ENCODE results near the gene PRSS57. TPM values are rescaled to one million over a fixed set of nuclear protein-coding genes. Genes with fewer than 3 reads are reported as not detected.

PRSS57 gene
- total and polyA plus RNA-seq, 2 of the 13 experiments (the other 11 are each of a cell fraction or from before 2014, with no cell fraction given), result 0.12 TPM; not detected in 1

DNA sequence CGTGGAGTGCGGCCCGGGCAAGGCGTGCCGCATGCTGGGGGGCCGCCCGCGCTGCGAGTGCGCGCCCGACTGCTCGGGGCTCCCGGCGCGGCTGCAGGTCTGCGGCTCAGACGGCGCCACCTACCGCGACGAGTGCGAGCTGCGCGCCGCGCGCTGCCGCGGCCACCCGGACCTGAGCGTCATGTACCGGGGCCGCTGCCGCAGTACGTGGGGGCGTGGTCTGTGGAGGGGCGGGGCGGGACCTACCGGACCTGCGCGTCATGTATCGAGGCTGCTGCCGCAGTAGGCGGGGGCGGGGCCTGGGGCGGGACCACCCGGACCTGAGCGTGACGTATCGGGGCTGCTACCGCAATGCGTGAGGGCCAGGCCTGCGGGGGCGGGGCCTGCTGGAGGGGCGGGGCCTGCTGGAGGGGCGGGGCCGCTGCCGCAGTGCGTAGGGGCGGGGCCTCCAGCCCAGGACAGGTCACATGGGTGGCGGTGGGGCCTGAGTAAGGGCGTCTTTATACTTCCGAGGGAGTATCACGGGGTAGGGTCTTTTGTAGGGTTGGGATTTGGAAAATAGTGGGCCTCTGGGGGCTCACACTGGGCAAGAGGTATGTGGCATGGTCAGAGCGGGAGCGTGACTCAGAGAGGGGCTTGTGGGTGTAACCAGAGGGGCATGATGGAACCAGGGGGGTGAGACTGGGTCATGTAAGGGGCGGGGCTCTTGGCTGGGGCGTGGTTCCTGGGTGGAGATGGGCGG is 14.8 kb downstream of the PRSS57 start (continued):
- TF ChIP-seq YY1 (IDR thresholded peaks at IDR 0.05; ENCODE audit: insufficient read depth, insufficient replicate concordance, low read depth, low read length), result peak; percentile 69
- TF ChIP-seq POLR2A (IDR thresholded peaks at IDR 0.05; ENCODE audit: insufficient read depth in 1 of 2, low read depth in 2 of 2, low read length in 2 of 2), result peak; percentile 58 to 83
- TF ChIP-seq IRF9 (CRISPR knock-in tag; IDR thresholded peaks at IDR 0.05; ENCODE audit: borderline replicate concordance), result peak; percentile 46; the same call in 1 of the 2 replicates
- peak; percentile 10; the same call in 1 of the 2 replicates for TF ChIP-seq FOXO1 (CRISPR knock-in tag; IDR thresholded peaks at IDR 0.05)
- TF ChIP-seq, protein P1, sequence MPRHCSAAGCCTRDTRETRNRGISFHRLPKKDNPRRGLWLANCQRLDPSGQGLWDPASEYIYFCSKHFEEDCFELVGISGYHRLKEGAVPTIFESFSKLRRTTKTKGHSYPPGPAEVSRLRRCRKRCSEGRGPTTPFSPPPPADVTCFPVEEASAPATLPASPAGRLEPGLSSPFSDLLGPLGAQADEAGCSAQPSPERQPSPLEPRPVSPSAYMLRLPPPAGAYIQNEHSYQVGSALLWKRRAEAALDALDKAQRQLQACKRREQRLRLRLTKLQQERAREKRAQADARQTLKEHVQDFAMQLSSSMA (CRISPR knock-in tag; IDR thresholded peaks at IDR 0.05), result no peak
- peak; percentile 28 for TF ChIP-seq STAG1 (CRISPR knock-in tag; IDR thresholded peaks at IDR 0.05)
- TF ChIP-seq HNF1B (CRISPR knock-in tag; IDR thresholded peaks at IDR 0.05), result peak; percentile 42; the same call in 1 of the 2 replicates
- TF ChIP-seq AGO2 (optimal IDR thresholded peaks at IDR 0.05; ENCODE audit: low read depth, low read length), result no peak
- no peak for TF ChIP-seq NFATC3 (CRISPR knock-in tag; IDR thresholded peaks at IDR 0.05)
- TF ChIP-seq ZNF441 (CRISPR knock-in tag; IDR thresholded peaks at IDR 0.05; ENCODE audit: borderline replicate concordance), result no peak
- no peak; the same call in 1 of the 2 replicates for TF ChIP-seq MYC (CRISPR knock-in tag; IDR thresholded peaks at IDR 0.05; ENCODE audit: borderline replicate concordance)
- TF ChIP-seq SKI (IDR thresholded peaks at IDR 0.05; ENCODE audit: partially characterized antibody), result peak; percentile 91
- peak; percentile 15 for TF ChIP-seq TEAD3 (CRISPR knock-in tag; optimal IDR thresholded peaks at IDR 0.05; ENCODE audit: borderline replicate concordance)
- TF ChIP-seq ZNF747 (CRISPR knock-in tag; IDR thresholded peaks at IDR 0.05; ENCODE audit: borderline replicate concordance), result 0 out of 2 replicates have a peak, but pooled peaks have one; percentile 22
- no peak for TF ChIP-seq ATM (IDR thresholded peaks at IDR 0.05; ENCODE audit: borderline replicate concordance)
- TF ChIP-seq ZNF143 (CRISPR knock-in tag; IDR thresholded peaks at IDR 0.05), result peak; percentile 56; the same call in 1 of the 2 replicates
- TF ChIP-seq, protein P2, sequence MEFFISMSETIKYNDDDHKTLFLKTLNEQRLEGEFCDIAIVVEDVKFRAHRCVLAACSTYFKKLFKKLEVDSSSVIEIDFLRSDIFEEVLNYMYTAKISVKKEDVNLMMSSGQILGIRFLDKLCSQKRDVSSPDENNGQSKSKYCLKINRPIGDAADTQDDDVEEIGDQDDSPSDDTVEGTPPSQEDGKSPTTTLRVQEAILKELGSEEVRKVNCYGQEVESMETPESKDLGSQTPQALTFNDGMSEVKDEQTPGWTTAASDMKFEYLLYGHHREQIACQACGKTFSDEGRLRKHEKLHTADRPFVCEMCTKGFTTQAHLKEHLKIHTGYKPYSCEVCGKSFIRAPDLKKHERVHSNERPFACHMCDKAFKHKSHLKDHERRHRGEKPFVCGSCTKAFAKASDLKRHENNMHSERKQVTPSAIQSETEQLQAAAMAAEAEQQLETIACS (CRISPR knock-in tag; IDR thresholded peaks at IDR 0.05), result peak; percentile 90
- TF ChIP-seq, protein P3, sequence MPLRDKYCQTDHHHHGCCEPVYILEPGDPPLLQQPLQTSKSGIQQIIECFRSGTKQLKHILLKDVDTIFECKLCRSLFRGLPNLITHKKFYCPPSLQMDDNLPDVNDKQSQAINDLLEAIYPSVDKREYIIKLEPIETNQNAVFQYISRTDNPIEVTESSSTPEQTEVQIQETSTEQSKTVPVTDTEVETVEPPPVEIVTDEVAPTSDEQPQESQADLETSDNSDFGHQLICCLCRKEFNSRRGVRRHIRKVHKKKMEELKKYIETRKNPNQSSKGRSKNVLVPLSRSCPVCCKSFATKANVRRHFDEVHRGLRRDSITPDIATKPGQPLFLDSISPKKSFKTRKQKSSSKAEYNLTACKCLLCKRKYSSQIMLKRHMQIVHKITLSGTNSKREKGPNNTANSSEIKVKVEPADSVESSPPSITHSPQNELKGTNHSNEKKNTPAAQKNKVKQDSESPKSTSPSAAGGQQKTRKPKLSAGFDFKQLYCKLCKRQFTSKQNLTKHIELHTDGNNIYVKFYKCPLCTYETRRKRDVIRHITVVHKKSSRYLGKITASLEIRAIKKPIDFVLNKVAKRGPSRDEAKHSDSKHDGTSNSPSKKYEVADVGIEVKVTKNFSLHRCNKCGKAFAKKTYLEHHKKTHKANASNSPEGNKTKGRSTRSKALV (CRISPR knock-in tag; IDR thresholded peaks at IDR 0.05), result 0 out of 2 replicates have a peak, but pooled peaks have one; percentile 23
- TF ChIP-seq ZFP41 (CRISPR knock-in tag; IDR thresholded peaks at IDR 0.05; ENCODE audit: borderline replicate concordance), result no peak
- TF ChIP-seq BHLHE40 (IDR thresholded peaks at IDR 0.05; ENCODE audit: low read length), result peak; percentile 23; the same call in 1 of the 2 replicates
- peak; percentile 40; the same call in 1 of the 2 replicates for TF ChIP-seq ZNF639 (CRISPR knock-in tag; conservative IDR thresholded peaks at IDR 0.05)
- TF ChIP-seq HCFC1 (IDR thresholded peaks at IDR 0.05; ENCODE audit: low read depth, low read length), result no peak

All from HepG2 (cell line).